IMR-90 (cell line): ENCODE data around the gene ABCA9. TPM values are rescaled to one million over a fixed set of nuclear protein-coding genes. Genes with fewer than 3 reads are reported as not detected.

Experiments used
- ATAC-seq: fragments of 200-7000 bp; cut with Tn5 transposase; 2 replicates; pipeline ENCODE4 v1.9.1; 2020; ENCODE audit warnings: low read depth, mild to moderate bottlenecking, moderate library complexity
- BruUV-seq: library from RNA; stranded (reverse); fragments of 400-500 nt; replicated peaks from 2 replicates; lab custom pipeline; 2021; lab: Mats Ljungman, UMichigan
- CTCF ChIA-PET: fragments of 300-600 bp; formaldehyde crosslinking; extraction: SDS; loops from one replicate; lab custom pipeline; 2021; ENCODE audit warnings: antibody characterized with exemption; lab: Yijun Ruan, JAX
- POLR2A ChIA-PET: fragments of 300-600 bp; sonication (Branson Sonifier 250); formaldehyde crosslinking; loops from one replicate; lab custom pipeline; 2022; ENCODE audit warnings: antibody characterized with exemption; ENCODE audit not compliant: unreplicated experiment; lab: Charles Lee
- DNase-seq: peaks from one replicate; pipeline ENCODE4 v3.0.0; 2013
- H2AFZ ChIP-seq: replicated peaks from 2 replicates; pipeline ENCODE3; 2013; ENCODE audit warnings: low read length, mild to moderate bottlenecking; ENCODE audit not compliant: poor library complexity
- H2AK5ac ChIP-seq: 2 replicates; pipeline ENCODE4 v1.6.1; 2013; ENCODE audit warnings: low read depth, low read length, inconsistent platforms
- H2AK9ac ChIP-seq: replicated peaks from 2 replicates; pipeline ENCODE3; 2013; ENCODE audit warnings: mild to moderate bottlenecking, low read depth, low read length, moderate library complexity; ENCODE audit not compliant: poor library complexity
- H2BK120ac ChIP-seq: 2 replicates; pipeline ENCODE4 v1.6.1; 2013; ENCODE audit warnings: low read depth, low read length, inconsistent platforms
- H2BK15ac ChIP-seq: 3 replicates; pipeline ENCODE4 v1.6.1; 2013; ENCODE audit warnings: low read depth, low read length, inconsistent platforms
- H2BK20ac ChIP-seq: 2 replicates; pipeline ENCODE4 v1.6.1; 2013; ENCODE audit warnings: low read depth, mild to moderate bottlenecking, inconsistent platforms, low read length, moderate library complexity
- H2BK5ac ChIP-seq: 2 replicates; pipeline ENCODE4 v1.6.1; 2013; ENCODE audit warnings: mild to moderate bottlenecking, low read depth, low read length, inconsistent platforms; ENCODE audit not compliant: poor library complexity, severe bottlenecking
- H3K14ac ChIP-seq: replicated peaks from 2 replicates; pipeline ENCODE4 v1.6.1; 2013; ENCODE audit warnings: low read depth, low read length, inconsistent platforms
- H3K18ac ChIP-seq: 2 replicates; pipeline ENCODE4 v1.6.1; 2013; ENCODE audit warnings: low read depth, low read length, control low read depth
- H3K23ac ChIP-seq: 2 replicates; pipeline ENCODE4 v1.6.1; 2013; ENCODE audit warnings: low read depth, low read length, inconsistent platforms
- H3K27ac ChIP-seq: 2 replicates; pipeline ENCODE4 v1.5.1; 2013; ENCODE audit warnings: mild to moderate bottlenecking, control low read depth, low read length; ENCODE audit not compliant: insufficient read depth
- H3K27me3 ChIP-seq: 2 replicates; pipeline ENCODE4 v1.6.1; 2013; ENCODE audit warnings: low read length; ENCODE audit not compliant: control insufficient read depth, insufficient read depth
- H3K36me3 ChIP-seq: 2 replicates; pipeline ENCODE4 v1.6.1; 2013; ENCODE audit warnings: low read length, mixed read lengths; ENCODE audit not compliant: control insufficient read depth, insufficient read depth
- H3K4ac ChIP-seq: 2 replicates; pipeline ENCODE4 v1.6.1; 2013; ENCODE audit warnings: low read depth, low read length, inconsistent platforms
- H3K4me1 ChIP-seq: 2 replicates; pipeline ENCODE4 v1.6.1; 2013; ENCODE audit warnings: low read length, mixed read lengths; ENCODE audit not compliant: control insufficient read depth, insufficient read depth
- H3K4me2 ChIP-seq: 2 replicates; pipeline ENCODE4 v1.6.1; 2013; ENCODE audit warnings: low read depth, mild to moderate bottlenecking, control low read depth, low read length, moderate library complexity
- H3K4me3 ChIP-seq: 2 replicates; pipeline ENCODE4 v1.5.1; 2013; ENCODE audit warnings: low read depth, mild to moderate bottlenecking, control low read depth, low read length, moderate library complexity; ENCODE audit not compliant: insufficient read depth
- H3K56ac ChIP-seq: 2 replicates; pipeline ENCODE4 v1.6.1; 2013; ENCODE audit warnings: low read length, inconsistent platforms; ENCODE audit not compliant: insufficient read depth; ENCODE audit errors: extremely low read depth
- H3K79me1 ChIP-seq, 2 experiments: 2 replicates each; pipeline ENCODE4 v1.6.1; 2013; ENCODE audit warnings: low read length in 2 of 2, inconsistent platforms in 1 of 2, low read depth in 1 of 2
- H3K9ac ChIP-seq: 2 replicates; pipeline ENCODE4 v1.6.1; 2013; ENCODE audit warnings: low read depth, low read length, control low read depth
- H3K9me1 ChIP-seq: 2 replicates; pipeline ENCODE4 v1.6.1; 2013; ENCODE audit warnings: low read length, inconsistent platforms; ENCODE audit not compliant: insufficient read depth
- H3K9me3 ChIP-seq: 2 replicates; pipeline ENCODE4 v1.6.1; 2013; ENCODE audit warnings: low read length; ENCODE audit not compliant: control insufficient read depth, insufficient read depth
- H4K20me1 ChIP-seq: 2 replicates; pipeline ENCODE4 v1.6.1; 2013; ENCODE audit warnings: low read length, inconsistent platforms; ENCODE audit not compliant: insufficient read depth
- H4K5ac ChIP-seq: 2 replicates; pipeline ENCODE4 v1.6.1; 2013; ENCODE audit warnings: mild to moderate bottlenecking, low read depth, low read length, control low read depth
- H4K8ac ChIP-seq, 2 experiments: 2 replicates each; pipeline ENCODE4 v1.6.1; 2013; ENCODE audit warnings: low read depth in 2 of 2, low read length in 2 of 2, control low read depth in 1 of 2, inconsistent platforms in 1 of 2
- H4K91ac ChIP-seq: 2 replicates; pipeline ENCODE4 v1.6.1; 2013; ENCODE audit warnings: low read depth, low read length, inconsistent platforms; ENCODE audit not compliant: insufficient read depth
- CEBPB ChIP-seq: IDR thresholded peaks from 2 replicates; pipeline ENCODE4 v1.6.1; 2012; ENCODE audit warnings: low read depth, low read length, improper control_type of control experiment
- CTCF ChIP-seq: conservative IDR thresholded peaks from 2 replicates; pipeline ENCODE4 v1.5.1; 2012; ENCODE audit warnings: mild to moderate bottlenecking, low read depth, low read length, improper control_type of control experiment
- RAD21 ChIP-seq: IDR thresholded peaks from 2 replicates; pipeline ENCODE4 v1.6.1; 2012; ENCODE audit warnings: low read length, improper control_type of control experiment
- SMC3 ChIP-seq: fragments of 150-350 bp; IDR thresholded peaks from 2 replicates; pipeline ENCODE4 v1.6.1; 2016; ENCODE audit warnings: low read depth, mild to moderate bottlenecking, antibody characterized with exemption, low read length, moderate library complexity
- WGBS, 2 experiments: methylation state at CpG; one replicate each; pipeline versions ENCODE4 v1.1.5 to v1.1.7; 2013; ENCODE audit warnings: missing lambda C conversion rate in 2 of 2; ENCODE audit not compliant: insufficient read length in 1 of 2; ENCODE audit errors: extremely low coverage in 2 of 2; 5-methylcytosine and 5-hydroxymethylcytosine counted together
- dilution Hi-C: fragments of 300-500 bp; cut with HindIII; formaldehyde crosslinking; loops from one replicate; pipeline ENCODE4 v1.14.3; 2018; ENCODE audit warnings: low sequenced_read_pairs; ENCODE audit not compliant: unreplicated experiment
- in situ Hi-C: fragments of 300-500 bp; cut with MboI; formaldehyde crosslinking; loops from 3 replicates; pipeline ENCODE4 v1.14.3; 2019; ENCODE audit warnings: low sequenced_read_pairs, inconsistent platforms, mixed read lengths
- intact Hi-C: fragments of 100-400 bp; cut with micrococcal nuclease; formaldehyde crosslinking; loops from 2 replicates; pipeline ENCODE4 v1.10.0; 2022
- polyA plus RNA-seq, 3 experiments: library from polyadenylated mRNA; depleted of rRNA; stranded (reverse); fragments of >200 nt; gene quantifications; 2 replicates each; pipeline ENCODE4 v1.2.3, GENCODE V29; 2012; ENCODE audit warnings: low replicate concordance in 1 of 3
- total RNA-seq: library from RNA; depleted of rRNA; stranded (reverse); fragments of >200 nt; gene quantifications from 2 replicates; pipeline ENCODE4 v1.2.3, GENCODE V29; 2012

ABCA9 gene
- total and polyA plus RNA-seq, 2 of the 4 experiments (the other 2 are of a cell fraction): under 0.01 TPM; not detected in 1

- no peak for TF ChIP-seq CTCF
Measured at GRCh38 chr17:68973098-68973846, 87.5 kb downstream of the ABCA9 start (continued).

- H3K4me2 ChIP-seq: no peak overlapping the region
- no peaks in the 10 kb centered on the region for H3K79me1 ChIP-seq
- no peak overlapping the region for H2BK5ac ChIP-seq
- no peak overlapping the region for H3K4me3 ChIP-seq
- BruUV-seq: no TSS peak
- ATAC-seq (peak; percentile 71), DNase-seq (peak; percentile 36)
- in situ Hi-C loops: loop anchor here (5.0 kb wide), 1 partner anchor 195 kb away; no protein-coding TSS in a partner anchor
- no peaks in the 10 kb centered on the region for H3K4me1 ChIP-seq
- ChIA-PET CTCF (interaction anchor here (0.8 kb wide), 1 partner anchor 178 kb away, joined by 3 read pairs; no protein-coding TSS in a partner anchor), POLR2A (no interaction called here)
- no peaks in the 10 kb centered on the region for H3K36me3 ChIP-seq
- dilution Hi-C loops: no loop called here
- no peak overlapping the region for H2AK9ac ChIP-seq
- no peak overlapping the region for H2AFZ ChIP-seq
- H2BK15ac ChIP-seq: no peak overlapping the region
- intact Hi-C loops: loop anchor here (1.0 kb wide), 4 partner anchors 178 to 263 kb away; no protein-coding TSS in a partner anchor
- no peaks in the 10 kb centered on the region for H3K9me1 ChIP-seq
- no peaks in the 10 kb centered on the region for H3K9me3 ChIP-seq
- WGBS, 2 experiments: no CpG with 5 or more reads among the region's 4 CpGs
- no peak overlapping the region for H4K91ac ChIP-seq
- no peaks in the 10 kb centered on the region for H4K20me1 ChIP-seq
- TF ChIP-seq CTCF (peak; percentile 79), SMC3 (peak; percentile 83), CEBPB (no peak), RAD21 (peak; percentile 76)
- no peak overlapping the region for H2BK20ac ChIP-seq
- H3K4ac ChIP-seq: no peak overlapping the region
- no peaks in the 10 kb centered on the region for H3K27me3 ChIP-seq
- no peak overlapping the region for H2AK5ac ChIP-seq
- no peak overlapping the region for H4K5ac ChIP-seq
- H3K56ac ChIP-seq: no peak overlapping the region
- no peak overlapping the region for H3K18ac ChIP-seq
- H3K14ac ChIP-seq: no peak overlapping the region
- H3K9ac ChIP-seq: no peak overlapping the region
- no peak overlapping the region for H3K23ac ChIP-seq
- no peak overlapping the region for H4K8ac ChIP-seq
- H2BK120ac ChIP-seq: no peak overlapping the region
- H3K27ac ChIP-seq: no peak overlapping the region
Measured at GRCh38 chr17:68972119-68972704, 88.5 kb downstream of the ABCA9 start.
